Activated effector memory CD4-positive, alpha-beta T cell treated with Interleukin-2 at 50 U/mL for 16 hours (primary cell): ENCODE data around the gene MDM2.
"Not testable (repeated sequence)": the region's sequence is repeated elsewhere in the genome, so short reads cannot be mapped to it uniquely, and the experiment has no call there.

Source experiments
- DNase-seq: peaks from one replicate; pipeline ENCODE4 v3.0.0-alpha.2; 2020

MDM2 gene

GRCh38 chr12:68786929-68787328 lies 21.0 kb upstream of the MDM2 start:
- DNase-seq = no peak

DNA sequence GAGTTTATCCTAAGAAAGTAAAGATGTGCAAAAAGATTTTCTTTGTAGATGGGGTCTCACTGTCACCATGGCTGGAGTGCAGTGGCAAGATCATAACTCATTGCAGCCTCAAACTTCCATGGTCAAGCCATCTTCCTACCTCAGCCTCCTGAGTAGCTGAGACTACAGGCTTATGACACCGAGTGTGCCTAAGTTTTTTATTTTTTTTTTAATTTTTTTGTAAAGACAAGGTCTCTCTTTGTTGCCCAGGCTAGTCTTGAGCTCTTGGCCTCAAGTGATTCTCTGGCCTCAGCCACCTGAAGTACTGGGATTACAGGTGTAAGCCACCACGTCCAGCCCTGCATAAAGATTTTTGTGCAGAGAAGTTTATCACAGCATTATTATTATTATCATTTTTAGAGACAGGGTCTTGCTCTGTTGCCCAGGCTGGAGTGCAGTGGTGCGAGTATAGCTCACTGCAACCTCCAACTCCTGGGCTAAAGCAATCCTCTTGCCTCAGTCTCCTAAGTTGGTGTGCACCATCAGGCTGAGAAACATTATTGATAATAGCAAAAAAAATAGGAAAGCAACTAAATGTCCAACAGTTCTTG lies 19.3 kb upstream of the MDM2 start:
- no peak for DNase-seq

- no peak for DNase-seq
Measured at GRCh38 chr12:68789144-68789878, 18.7 kb upstream of the MDM2 start.

DNA sequence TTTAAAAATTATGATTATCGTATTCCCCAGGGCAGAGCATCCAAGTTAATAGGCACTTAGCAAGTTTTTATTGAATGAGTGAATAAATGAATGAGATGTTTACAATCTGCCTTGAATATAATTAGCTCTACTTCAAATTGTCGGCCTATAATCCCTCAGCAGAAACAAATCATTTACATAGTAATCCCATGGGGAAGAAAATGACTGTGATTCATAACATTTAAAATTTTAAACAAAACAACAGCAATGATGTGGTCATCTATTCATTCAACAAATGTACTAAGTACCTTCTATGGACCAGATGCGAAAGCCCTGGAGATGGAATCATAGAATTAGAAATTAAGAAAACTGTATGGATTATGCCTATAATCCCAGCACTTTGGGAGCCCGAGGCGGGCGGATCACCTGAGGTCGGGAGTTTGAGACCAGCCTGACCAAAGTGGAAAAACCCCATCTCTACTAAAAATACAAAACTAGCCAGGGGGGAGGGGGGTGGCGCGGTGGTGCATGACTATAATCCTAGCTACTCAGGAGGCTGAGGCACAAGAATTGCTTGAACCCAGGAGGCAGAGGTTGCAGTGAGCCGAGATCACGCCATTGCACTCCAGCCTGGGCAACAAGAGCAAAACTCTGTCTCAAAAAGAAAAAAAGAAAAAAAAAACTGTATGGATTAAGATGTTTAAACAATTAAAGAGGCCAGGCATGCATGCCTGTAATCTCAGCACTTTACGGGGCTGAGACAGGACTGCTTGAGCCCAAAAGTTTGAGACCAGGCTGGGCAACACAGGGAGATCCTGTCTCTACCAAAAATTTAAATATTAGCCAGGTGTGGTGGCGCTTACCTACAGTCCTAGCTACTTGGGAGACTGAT lies 17.7 kb upstream of the MDM2 start:
- no peak for DNase-seq

GRCh38 chr12:68790952-68791234 lies 17.1 kb upstream of the MDM2 start:
- DNase-seq = no peak

GRCh38 chr12:68791897-68792481 lies 16.0 kb upstream of the MDM2 start:
- no peak for DNase-seq

- no peak for DNase-seq
Measured at GRCh38 chr12:68792952-68793351, 15.0 kb upstream of the MDM2 start.

DNA sequence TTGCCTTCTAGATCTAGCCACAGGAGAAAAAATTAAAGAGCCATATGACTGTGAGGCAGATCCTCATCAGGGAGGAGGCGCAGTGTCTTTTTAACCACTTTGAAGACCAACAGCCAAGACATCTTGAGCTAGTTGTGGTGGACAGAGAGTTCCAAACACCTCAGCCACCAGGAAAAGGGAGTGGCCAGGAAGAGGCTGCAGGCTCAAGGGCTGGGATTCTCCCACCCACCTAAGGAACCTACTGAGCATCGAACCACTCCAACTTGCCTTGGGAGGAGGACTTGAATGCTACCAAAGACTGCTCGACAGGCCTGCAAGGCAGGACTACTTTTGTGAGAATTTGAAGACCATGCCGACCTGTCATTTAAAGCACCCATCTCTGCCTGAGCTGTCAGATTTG lies 14.5 kb upstream of the MDM2 start:
- no peak for DNase-seq

GRCh38 chr12:68793975-68794652 lies 13.9 kb upstream of the MDM2 start:
- no peak for DNase-seq

DNA sequence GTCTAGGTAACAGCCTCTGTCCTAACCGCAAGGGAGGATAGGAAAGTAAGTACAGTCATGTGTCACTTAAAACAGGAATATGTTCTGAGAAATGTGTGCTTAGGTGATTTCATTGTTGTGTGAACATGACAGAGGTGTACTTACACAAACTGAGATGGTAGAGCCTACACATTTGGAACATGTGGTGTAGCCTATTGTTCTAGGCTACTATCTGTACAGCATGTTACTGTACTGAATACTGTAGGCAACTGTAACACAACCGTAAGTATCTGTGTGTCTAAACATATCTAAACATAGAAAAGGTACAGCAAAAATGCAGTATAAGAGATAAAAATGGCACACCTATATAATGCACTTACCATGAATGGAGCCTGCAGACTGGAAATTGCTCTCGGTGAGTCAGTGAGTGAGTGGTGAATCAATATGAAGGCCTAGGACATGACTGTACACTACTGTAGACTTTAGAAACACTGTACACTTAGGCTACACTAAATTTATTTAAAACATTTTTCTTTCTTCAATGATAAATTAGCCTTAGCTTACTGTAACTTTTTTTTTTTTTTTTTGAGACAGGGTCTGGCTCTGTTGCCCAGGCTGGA lies 13.2 kb upstream of the MDM2 start:
- DNase-seq = no peak

- no peak for DNase-seq
Measured at GRCh38 chr12:68796399-68796798, 11.6 kb upstream of the MDM2 start.

- DNase-seq = no peak
Measured at GRCh38 chr12:68798882-68799234, 9.1 kb upstream of the MDM2 start.

DNA sequence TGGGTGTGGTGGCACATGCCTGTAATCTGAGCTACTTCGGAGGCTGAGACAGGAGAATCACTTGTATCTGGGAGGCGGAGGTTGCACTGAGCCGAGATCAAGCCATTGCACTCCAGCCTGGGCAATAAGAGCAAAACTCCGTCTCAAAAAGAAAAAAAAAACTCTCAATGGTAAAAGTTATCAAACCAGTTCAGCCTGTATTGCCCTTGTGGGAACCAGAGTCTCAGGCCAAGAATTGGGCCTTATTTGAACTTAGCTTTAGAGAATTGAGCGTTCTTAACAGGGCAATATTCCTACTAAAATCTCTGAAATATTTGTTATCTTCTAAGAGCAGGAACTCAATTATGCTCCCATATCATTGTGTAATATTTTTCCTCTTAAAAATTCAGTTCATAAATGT lies 7.7 kb upstream of the MDM2 start:
- DNase-seq = no peak

GRCh38 chr12:68801124-68801523 lies 6.9 kb upstream of the MDM2 start:
- not testable (repeated sequence) for DNase-seq

GRCh38 chr12:68802372-68802745 lies 5.6 kb upstream of the MDM2 start:
- not testable (repeated sequence) for DNase-seq

GRCh38 chr12:68802911-68803651 lies 4.9 kb upstream of the MDM2 start:
- not testable (repeated sequence) for DNase-seq

GRCh38 chr12:68803948-68804656 lies 3.9 kb upstream of the MDM2 start:
- DNase-seq = no peak

DNA sequence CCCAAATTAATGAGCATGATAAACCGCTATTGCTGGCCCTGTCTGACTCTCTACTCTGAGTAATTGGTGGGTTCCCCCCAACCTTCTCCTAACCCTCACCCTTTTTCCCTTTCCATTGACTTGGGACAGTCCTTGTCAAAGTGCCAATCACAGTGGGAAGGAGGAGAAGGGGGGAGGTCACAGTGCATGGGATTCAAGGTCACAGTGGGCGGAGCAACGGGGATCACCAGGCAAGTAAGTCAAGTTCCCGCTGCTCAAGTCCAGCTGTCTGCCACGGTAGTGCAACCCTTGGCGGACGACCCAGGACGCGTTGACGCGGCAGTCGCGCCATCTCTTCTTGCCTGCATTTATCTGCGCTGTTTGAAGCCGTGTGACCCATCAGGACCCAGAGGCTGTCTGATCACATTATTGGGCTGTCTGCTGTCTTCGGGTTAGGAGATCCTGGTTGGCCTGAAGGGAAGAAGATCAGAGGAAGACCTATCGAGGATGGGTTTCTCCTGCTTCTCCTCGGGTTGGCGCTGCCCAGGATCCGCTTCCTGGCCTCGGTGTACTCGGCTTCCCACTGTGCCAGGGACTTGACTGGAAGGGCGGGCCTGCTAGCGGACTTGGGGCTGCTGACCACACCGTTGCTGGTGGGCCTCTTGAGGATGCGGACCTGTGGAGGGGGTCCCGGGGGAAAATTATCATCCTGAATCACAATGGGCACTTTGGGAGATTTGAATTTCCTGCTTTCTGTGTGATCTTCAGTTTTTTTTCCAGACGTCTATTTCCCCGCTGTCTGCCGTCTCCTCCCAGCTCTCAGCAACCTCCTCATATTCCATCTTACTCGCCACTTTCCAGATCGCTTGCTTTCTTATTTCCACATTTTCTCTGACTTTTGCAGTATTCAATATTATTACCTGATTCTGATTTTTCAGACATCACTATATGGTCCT lies 3.1 kb upstream of the MDM2 start:
- DNase-seq = no peak

DNA sequence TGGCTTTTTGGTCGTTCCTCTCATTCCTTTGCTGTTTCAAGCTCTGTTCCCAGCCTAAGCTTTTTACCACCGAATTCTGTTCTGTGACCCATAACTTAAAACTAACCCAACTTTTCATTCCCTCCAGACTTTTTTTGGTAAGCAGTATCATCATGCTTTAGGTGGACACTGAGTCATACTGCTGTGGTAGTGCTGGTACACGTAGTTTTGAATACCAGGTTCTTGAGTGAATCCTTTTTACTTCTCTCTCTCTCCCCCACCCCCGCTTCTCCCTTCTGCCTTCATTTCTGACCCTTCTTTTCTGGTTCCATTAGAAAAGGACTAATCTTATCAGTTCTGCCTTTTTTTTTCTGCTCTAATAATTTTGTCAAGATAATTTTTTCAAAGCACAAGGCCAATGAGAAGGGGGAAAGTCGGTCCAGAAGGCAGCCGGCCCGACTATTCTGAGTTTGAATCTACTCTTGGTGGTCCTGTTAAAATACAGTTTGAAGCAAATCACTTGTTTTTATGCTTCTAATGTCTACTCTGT lies 2.3 kb upstream of the MDM2 start:
- DNase-seq = no peak
